GM12865 (cell line): ENCODE results near the gene PLS3.

Experiments
- DNase-seq: peaks from one replicate; pipeline ENCODE4 v3.0.0; 2010; ENCODE audit warnings: low read depth
- H3K4me3 ChIP-seq: 2 replicates; pipeline ENCODE4 v1.5.1; 2011; ENCODE audit warnings: mild to moderate bottlenecking, low read depth, low read length, control low read depth
- CTCF ChIP-seq: IDR thresholded peaks from 2 replicates; pipeline ENCODE4 v1.5.1; 2011; ENCODE audit warnings: low read length, control low read depth, low read depth, inconsistent platforms; ENCODE audit not compliant: insufficient read depth; ENCODE audit errors: missing control alignments

PLS3 gene

GRCh38 chrX:115560978-115561604 is at the start of gene PLS3:
Gene PLS3, plus strand, starts transcription at chrX:115561174. Its CDS starts 49,077 bp downstream, at chrX:115610251.
- peak within 1 kb of the TSS; percentile 79 for H3K4me3 ChIP-seq
- peak; percentile 90 for DNase-seq
- TF ChIP-seq CTCF = no peak

- DNase-seq = no peak
- no peak for TF ChIP-seq CTCF
- no peak overlapping the region for H3K4me3 ChIP-seq
Measured at GRCh38 chrX:115518113-115518512, 42.9 kb upstream of the PLS3 start.

GRCh38 chrX:115521741-115522140 is 39.2 kb upstream of the PLS3 start:
- TF ChIP-seq CTCF = no peak
- DNase-seq = no peak
- H3K4me3 ChIP-seq = no peak overlapping the region

GRCh38 chrX:115522952-115523351 is 38.0 kb upstream of the PLS3 start:
- DNase-seq = no peak
- no peak for TF ChIP-seq CTCF
- no peak overlapping the region for H3K4me3 ChIP-seq

GRCh38 chrX:115525486-115525885 is 35.5 kb upstream of the PLS3 start:
- TF ChIP-seq CTCF = no peak
- H3K4me3 ChIP-seq = no peak overlapping the region
- no peak for DNase-seq

GRCh38 chrX:115531818-115532403 is 29.1 kb upstream of the PLS3 start:
- H3K4me3 ChIP-seq = no peak overlapping the region
- TF ChIP-seq CTCF = no peak
- no peak for DNase-seq

- TF ChIP-seq CTCF = no peak
- DNase-seq = no peak
- H3K4me3 ChIP-seq = no peak overlapping the region
Measured at GRCh38 chrX:115533485-115533884, 27.5 kb upstream of the PLS3 start.
